Calu3 (cell line): Measurements from ENCODE around the gene TMEM170B. TPM values are rescaled to one million over a fixed set of nuclear protein-coding genes. Genes with fewer than 3 reads are reported as not detected.

ENCODE experiments used
- BruUV-seq: library from RNA; stranded (reverse); fragments of 400-500 nt; replicated peaks from 2 replicates; lab custom pipeline; 2021; lab: Mats Ljungman, UMichigan
- CTCF ChIA-PET: fragments of 300-600 bp; sonication (Branson Sonifier 250); formaldehyde crosslinking; loops from one replicate; lab custom pipeline; 2022; ENCODE audit warnings: antibody characterized with exemption; lab: Charles Lee
- DNase-seq: peaks from one replicate; pipeline ENCODE4 v3.0.0; 2022
- H3K27ac Mint-ChIP-seq: one replicate; pipeline ENCODE4 v1.8.0; 2022; ENCODE audit warnings: mixed read lengths; ENCODE audit not compliant: unreplicated experiment
- H3K27me3 Mint-ChIP-seq: one replicate; pipeline ENCODE4 v1.8.0; 2022; ENCODE audit warnings: mixed read lengths; ENCODE audit not compliant: unreplicated experiment
- H3K36me3 Mint-ChIP-seq: one replicate; pipeline ENCODE4 v1.8.0; 2022; ENCODE audit warnings: mild to moderate bottlenecking, moderate library complexity, mixed read lengths; ENCODE audit not compliant: insufficient read depth, unreplicated experiment
- H3K4me1 Mint-ChIP-seq: one replicate; pipeline ENCODE4 v1.8.0; 2022; ENCODE audit warnings: mild to moderate bottlenecking, low read depth, mixed read lengths; ENCODE audit not compliant: unreplicated experiment
- H3K4me3 Mint-ChIP-seq: one replicate; pipeline ENCODE4 v1.8.0; 2022; ENCODE audit warnings: mild to moderate bottlenecking, low read depth, moderate library complexity, mixed read lengths; ENCODE audit not compliant: unreplicated experiment
- H3K9me3 Mint-ChIP-seq: one replicate; pipeline ENCODE4 v1.8.0; 2022; ENCODE audit warnings: low read depth, mixed read lengths; ENCODE audit not compliant: unreplicated experiment
- intact Hi-C: fragments of 100-400 bp; cut with micrococcal nuclease; formaldehyde crosslinking; loops from one replicate; pipeline ENCODE4 v1.10.0; 2022; ENCODE audit not compliant: unreplicated experiment
- total RNA-seq: library from RNA; stranded (reverse); gene quantifications from 2 replicates; pipeline ENCODE4 v1.2.3, GENCODE V29; 2022
- TF ChIP-seq, protein P1 (sequence below): fragments of 200-600 bp; IDR thresholded peaks from one replicate; pipeline ENCODE4 v1.8.0; 2022; ENCODE audit warnings: antibody characterized with exemption; ENCODE audit not compliant: unreplicated experiment

The TMEM170B gene
- total RNA-seq, 1 experiment from 2014 or later: 2.2 TPM

DNA sequence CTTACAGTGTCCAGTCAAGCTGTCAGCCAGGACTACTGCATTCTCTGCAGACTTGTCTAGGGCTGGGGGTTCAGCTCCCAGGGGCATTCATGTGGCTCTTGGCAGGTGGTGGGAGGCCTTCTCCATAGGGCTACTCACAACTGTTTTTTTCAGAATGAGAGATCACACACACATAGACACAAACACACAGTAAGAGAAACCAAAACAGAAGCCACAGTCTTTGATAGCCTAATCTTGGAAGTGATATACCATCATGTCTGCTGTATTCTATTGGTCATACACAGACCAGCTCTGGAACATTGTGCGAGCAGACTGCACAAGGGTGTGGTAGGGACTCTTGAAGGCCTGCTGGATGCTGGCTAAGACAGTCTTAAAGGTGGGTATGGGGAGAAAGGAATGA is 13.5 kb downstream of the TMEM170B start:
- H3K9me3 Mint-ChIP-seq: no peaks in the 10 kb centered on the region
- H3K27ac Mint-ChIP-seq: no peak overlapping the region
- CTCF ChIA-PET: no interaction called here
- no TSS peak for BruUV-seq
- no peaks in the 10 kb centered on the region for H3K4me1 Mint-ChIP-seq
- no peaks in the 10 kb centered on the region for H3K27me3 Mint-ChIP-seq
- intact Hi-C loops: no loop called here
- H3K36me3 Mint-ChIP-seq: no peaks in the 10 kb centered on the region
- DNase-seq: no peak
- no peak overlapping the region for H3K4me3 Mint-ChIP-seq
- TF ChIP-seq, protein P1, sequence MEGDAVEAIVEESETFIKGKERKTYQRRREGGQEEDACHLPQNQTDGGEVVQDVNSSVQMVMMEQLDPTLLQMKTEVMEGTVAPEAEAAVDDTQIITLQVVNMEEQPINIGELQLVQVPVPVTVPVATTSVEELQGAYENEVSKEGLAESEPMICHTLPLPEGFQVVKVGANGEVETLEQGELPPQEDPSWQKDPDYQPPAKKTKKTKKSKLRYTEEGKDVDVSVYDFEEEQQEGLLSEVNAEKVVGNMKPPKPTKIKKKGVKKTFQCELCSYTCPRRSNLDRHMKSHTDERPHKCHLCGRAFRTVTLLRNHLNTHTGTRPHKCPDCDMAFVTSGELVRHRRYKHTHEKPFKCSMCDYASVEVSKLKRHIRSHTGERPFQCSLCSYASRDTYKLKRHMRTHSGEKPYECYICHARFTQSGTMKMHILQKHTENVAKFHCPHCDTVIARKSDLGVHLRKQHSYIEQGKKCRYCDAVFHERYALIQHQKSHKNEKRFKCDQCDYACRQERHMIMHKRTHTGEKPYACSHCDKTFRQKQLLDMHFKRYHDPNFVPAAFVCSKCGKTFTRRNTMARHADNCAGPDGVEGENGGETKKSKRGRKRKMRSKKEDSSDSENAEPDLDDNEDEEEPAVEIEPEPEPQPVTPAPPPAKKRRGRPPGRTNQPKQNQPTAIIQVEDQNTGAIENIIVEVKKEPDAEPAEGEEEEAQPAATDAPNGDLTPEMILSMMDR: no peak

DNA sequence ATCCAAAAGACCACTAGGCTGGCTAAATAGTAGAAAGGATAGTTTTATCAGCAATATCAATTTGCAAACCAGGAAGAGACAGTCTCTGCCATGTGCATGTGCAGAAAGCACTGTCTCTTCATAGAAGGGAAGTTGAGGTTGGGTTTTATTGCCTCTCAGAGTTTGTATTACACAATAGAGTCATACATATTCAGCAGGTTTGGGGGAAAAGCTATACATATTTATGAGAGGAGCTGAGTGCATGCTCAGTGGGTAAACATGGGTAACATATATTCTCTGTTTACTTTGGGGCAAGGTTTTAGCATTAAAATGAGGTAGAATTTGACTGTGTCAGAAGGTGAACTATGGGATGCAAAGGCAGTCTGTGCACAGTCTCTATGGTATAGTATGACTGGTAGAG is 14.9 kb downstream of the TMEM170B start:
- Mint-ChIP-seq H3K4me3 (no peak overlapping the region), H3K27me3 (no peaks in the 10 kb centered on the region), H3K36me3 (no peaks in the 10 kb centered on the region), H3K4me1 (no peaks in the 10 kb centered on the region), H3K27ac (no peak overlapping the region), H3K9me3 (no peaks in the 10 kb centered on the region)
- CTCF ChIA-PET: no interaction called here
- no TSS peak for BruUV-seq
- TF ChIP-seq, protein P1: no peak
- intact Hi-C loops: no loop called here
- no peak for DNase-seq

DNA sequence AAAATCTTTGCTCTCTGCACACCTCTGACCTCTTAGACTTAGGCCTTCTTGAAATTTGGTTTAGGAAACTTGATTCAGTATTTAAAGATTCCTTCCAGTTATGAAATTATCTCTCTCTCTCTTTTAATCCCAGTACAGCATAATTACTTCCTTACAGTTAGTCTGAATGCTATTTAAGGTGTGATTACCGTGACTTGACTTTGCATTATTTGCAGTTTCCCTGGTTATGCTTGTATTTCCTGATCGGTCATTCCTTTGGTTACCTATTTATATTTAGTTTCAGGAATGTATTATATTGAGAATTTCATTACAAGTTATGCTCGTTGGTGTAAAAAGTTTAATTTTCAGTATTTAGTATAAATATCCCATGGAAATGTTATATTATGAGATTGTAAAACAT is 16.3 kb downstream of the TMEM170B start:
- no peaks in the 10 kb centered on the region for H3K27me3 Mint-ChIP-seq
- CTCF ChIA-PET: no interaction called here
- H3K4me3 Mint-ChIP-seq: no peak overlapping the region
- H3K27ac Mint-ChIP-seq: no peak overlapping the region
- H3K36me3 Mint-ChIP-seq: no peaks in the 10 kb centered on the region
- H3K9me3 Mint-ChIP-seq: no peaks in the 10 kb centered on the region
- TF ChIP-seq, protein P1: no peak
- H3K4me1 Mint-ChIP-seq: no peaks in the 10 kb centered on the region
- intact Hi-C loops: no loop called here
- no TSS peak for BruUV-seq
- DNase-seq: no peak

DNA sequence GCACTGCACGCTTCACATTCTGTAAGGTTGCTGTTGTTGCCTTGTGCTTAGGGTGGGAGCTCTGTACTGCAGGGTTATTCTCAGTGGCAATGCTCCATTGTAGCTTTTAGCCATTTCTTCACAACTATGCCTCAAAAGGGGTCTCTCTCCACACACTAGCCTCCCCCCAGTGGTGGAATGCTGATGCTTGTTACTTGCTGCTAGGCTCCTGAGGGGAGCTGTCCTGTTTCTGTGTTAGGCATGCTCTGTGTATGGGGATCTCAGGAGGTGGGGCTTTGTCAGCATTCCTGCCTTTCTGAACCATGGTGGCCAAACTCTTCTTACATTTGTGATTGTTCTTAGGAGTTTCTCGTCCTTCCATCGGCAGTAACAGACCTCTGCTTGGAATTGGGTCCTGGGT is 18.8 kb downstream of the TMEM170B start:
- TF ChIP-seq, protein P1: no peak
- no TSS peak for BruUV-seq
- no peaks in the 10 kb centered on the region for H3K36me3 Mint-ChIP-seq
- H3K27ac Mint-ChIP-seq: no peak overlapping the region
- no peaks in the 10 kb centered on the region for H3K9me3 Mint-ChIP-seq
- intact Hi-C loops: no loop called here
- CTCF ChIA-PET: no interaction called here
- no peaks in the 10 kb centered on the region for H3K27me3 Mint-ChIP-seq
- no peak overlapping the region for H3K4me3 Mint-ChIP-seq
- DNase-seq: no peak
- no peaks in the 10 kb centered on the region for H3K4me1 Mint-ChIP-seq
